IgD-negative memory B cell (primary cell): ENCODE measurements around the gene HPSE2. TPM values are rescaled to one million over a fixed set of nuclear protein-coding genes. Genes with fewer than 3 reads are reported as not detected.

ENCODE experiments used
- H3K27ac Mint-ChIP-seq, 3 donors: one replicate each; pipeline ENCODE4 v1.8.0; 2020 to 2022; ENCODE audit warnings: mild to moderate bottlenecking in 3 of 3, mixed read lengths in 3 of 3, moderate library complexity in 1 of 3
- H3K27me3 Mint-ChIP-seq: one replicate; pipeline ENCODE4 v1.8.0; 2021; ENCODE audit warnings: mixed read lengths
- H3K36me3 Mint-ChIP-seq: one replicate; pipeline ENCODE4 v1.8.0; 2020; ENCODE audit warnings: mild to moderate bottlenecking, mixed read lengths
- H3K4me1 Mint-ChIP-seq, 3 donors: one replicate each; pipeline ENCODE4 v1.8.0; 2020 to 2022; ENCODE audit warnings: mixed read lengths in 3 of 3, mild to moderate bottlenecking in 1 of 3
- H3K4me3 Mint-ChIP-seq, 4 donors: one replicate each; pipeline ENCODE4 v1.8.0; 2020 to 2022; ENCODE audit warnings: mild to moderate bottlenecking in 4 of 4, mixed read lengths in 4 of 4, moderate library complexity in 3 of 4
- H3K9me3 Mint-ChIP-seq, 3 donors: one replicate each; pipeline ENCODE4 v1.8.0; 2020 to 2021; ENCODE audit warnings: mixed read lengths in 3 of 3, mild to moderate bottlenecking in 1 of 3
- polyA plus RNA-seq: library from polyadenylated mRNA; unstranded; fragments of 300-500 nt; fragmentation: Illumina TruSeq; gene quantifications from one replicate; pipeline ENCODE4 v1.2.3, GENCODE V29; 2021

HPSE2 gene
- polyA plus RNA-seq, 1 donor from 2014 or later: not detected

GRCh38 chr10:98449287-98449686, 786.4 kb downstream of the HPSE2 start:
- H3K27ac Mint-ChIP-seq: no peak overlapping the region
- H3K27me3 Mint-ChIP-seq: no peaks in the 10 kb centered on the region
- no peaks in the 10 kb centered on the region for H3K36me3 Mint-ChIP-seq
- peaks cover 24 to 36% (median 28%) of the 10 kb centered on the region in 3 donors for H3K4me1 Mint-ChIP-seq
- H3K4me3 Mint-ChIP-seq: no peak overlapping the region
- H3K9me3 Mint-ChIP-seq: peaks cover 0 to 2% (median 1%) of the 10 kb centered on the region in 3 donors

- H3K27ac Mint-ChIP-seq: peak within 1 kb of the TSS; percentile 98 to 99 (median 98)
- peak within 1 kb of the TSS; percentile 88 to 98 (median 96) for H3K4me3 Mint-ChIP-seq
- H3K36me3 Mint-ChIP-seq: peaks cover 7% of the 10 kb centered on the region
- H3K27me3 Mint-ChIP-seq: no peaks in the 10 kb centered on the region
- peaks cover 0 to 2% (median 1%) of the 10 kb centered on the region in 3 donors for H3K9me3 Mint-ChIP-seq
- peaks cover 38 to 46% (median 41%) of the 10 kb centered on the region in 3 donors for H3K4me1 Mint-ChIP-seq
Measured at GRCh38 chr10:98446661-98447221, 788.9 kb downstream of the HPSE2 start, which contains the start of gene HPS1. HPS1 (minus strand) TSS chr10:98446935; CDS start chr10:98443240, 3,695 bp downstream.

GRCh38 chr10:98446151-98446660, 789.4 kb downstream of the HPSE2 start:
- H3K27me3 Mint-ChIP-seq: no peaks in the 10 kb centered on the region
- H3K9me3 Mint-ChIP-seq: peaks cover 0 to 2% (median 1%) of the 10 kb centered on the region in 3 donors
- peak overlapping the region; percentile 98 to 99 (median 98) for H3K27ac Mint-ChIP-seq
- peaks cover 10% of the 10 kb centered on the region for H3K36me3 Mint-ChIP-seq
- H3K4me1 Mint-ChIP-seq: peaks cover 41 to 50% (median 45%) of the 10 kb centered on the region in 3 donors
- peak overlapping the region; percentile 88 to 98 (median 96) for H3K4me3 Mint-ChIP-seq

DNA sequence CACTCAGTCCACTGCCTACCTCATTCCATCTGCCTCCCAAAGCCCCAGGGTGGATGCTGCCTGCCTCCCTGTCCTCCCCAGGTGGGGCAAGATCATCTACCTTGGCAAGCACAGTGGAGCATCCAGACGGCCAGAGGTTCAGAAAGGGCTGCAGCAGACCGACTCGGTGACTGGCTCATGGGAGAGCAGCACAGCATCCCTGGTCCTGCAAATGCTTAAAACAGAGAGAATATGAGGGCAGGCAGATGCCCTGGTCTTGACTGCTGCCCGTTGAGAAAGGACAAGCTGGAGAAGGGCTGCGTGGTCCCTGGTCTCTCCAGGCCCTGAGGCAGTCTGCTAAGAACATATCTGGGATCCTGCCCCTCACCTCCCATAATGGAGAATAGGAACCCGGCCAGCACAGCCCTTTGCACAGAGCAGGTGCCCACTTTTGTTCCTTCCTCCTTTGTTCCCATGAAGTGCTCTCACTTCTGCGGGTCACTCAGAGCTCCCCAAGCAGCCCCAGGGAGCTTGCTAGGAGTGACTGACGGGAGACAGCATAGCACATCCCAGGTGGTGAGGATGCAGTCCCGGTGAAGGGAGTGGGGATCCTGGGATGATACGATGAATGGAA, 790.3 kb downstream of the HPSE2 start:
- H3K9me3 Mint-ChIP-seq: peaks cover 0 to 2% (median 1%) of the 10 kb centered on the region in 3 donors
- H3K4me3 Mint-ChIP-seq: peak overlapping the region; percentile 88 to 98 (median 96)
- peaks cover 13% of the 10 kb centered on the region for H3K36me3 Mint-ChIP-seq
- peaks cover 41 to 55% (median 46%) of the 10 kb centered on the region in 3 donors for H3K4me1 Mint-ChIP-seq
- peak overlapping the region; percentile 98 to 99 (median 98) for H3K27ac Mint-ChIP-seq
- no peaks in the 10 kb centered on the region for H3K27me3 Mint-ChIP-seq

GRCh38 chr10:98444314-98445006, 791.2 kb downstream of the HPSE2 start:
- Mint-ChIP-seq H3K4me3 (peak overlapping the region in 3 of 4 donors; percentile 38 to 98 (median 45)), H3K4me1 (peaks cover 41 to 55% (median 46%) of the 10 kb centered on the region in 3 donors), H3K27ac (peak overlapping the region; percentile 91 to 99 (median 94)), H3K9me3 (peaks cover 0 to 2% (median 1%) of the 10 kb centered on the region in 3 donors), H3K27me3 (no peaks in the 10 kb centered on the region), H3K36me3 (peaks cover 13% of the 10 kb centered on the region)

- Mint-ChIP-seq H3K4me3 (no peak overlapping the region), H3K36me3 (peaks cover 38% of the 10 kb centered on the region), H3K27ac (peak overlapping the region in 1 of 3 donors; percentile 29), H3K4me1 (peaks cover 14 to 22% (median 18%) of the 10 kb centered on the region in 3 donors), H3K27me3 (no peaks in the 10 kb centered on the region), H3K9me3 (no peaks in the 10 kb centered on the region)
Measured at GRCh38 chr10:98438715-98439114, 796.9 kb downstream of the HPSE2 start.

DNA sequence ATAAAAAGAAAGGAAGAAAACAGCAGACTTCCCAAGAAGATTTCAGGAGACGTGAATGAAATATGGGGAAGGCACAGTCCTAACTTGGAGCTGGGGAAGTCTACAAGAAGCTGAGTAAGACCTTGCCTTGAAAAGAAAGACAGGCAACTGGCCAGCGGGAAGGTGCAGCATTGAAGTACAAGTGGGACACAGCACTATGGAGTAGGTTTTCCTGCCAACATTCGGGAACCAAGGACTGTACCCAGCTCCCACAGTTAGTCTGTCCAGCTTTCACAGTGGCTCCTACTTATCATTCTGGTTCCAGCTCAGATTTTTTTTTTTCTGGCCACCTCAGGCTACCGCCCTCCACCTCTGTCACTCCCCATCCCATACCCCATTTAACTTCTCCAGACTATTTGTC, 798.9 kb downstream of the HPSE2 start:
- peaks cover 3 to 10% (median 9%) of the 10 kb centered on the region in 3 donors for H3K4me1 Mint-ChIP-seq
- H3K4me3 Mint-ChIP-seq: no peak overlapping the region
- peaks cover 0 to 7% (median 2%) of the 10 kb centered on the region in 3 donors for H3K9me3 Mint-ChIP-seq
- H3K27ac Mint-ChIP-seq: peak overlapping the region in 1 of 3 donors; percentile 72
- no peaks in the 10 kb centered on the region for H3K27me3 Mint-ChIP-seq
- H3K36me3 Mint-ChIP-seq: peaks cover 41% of the 10 kb centered on the region

DNA sequence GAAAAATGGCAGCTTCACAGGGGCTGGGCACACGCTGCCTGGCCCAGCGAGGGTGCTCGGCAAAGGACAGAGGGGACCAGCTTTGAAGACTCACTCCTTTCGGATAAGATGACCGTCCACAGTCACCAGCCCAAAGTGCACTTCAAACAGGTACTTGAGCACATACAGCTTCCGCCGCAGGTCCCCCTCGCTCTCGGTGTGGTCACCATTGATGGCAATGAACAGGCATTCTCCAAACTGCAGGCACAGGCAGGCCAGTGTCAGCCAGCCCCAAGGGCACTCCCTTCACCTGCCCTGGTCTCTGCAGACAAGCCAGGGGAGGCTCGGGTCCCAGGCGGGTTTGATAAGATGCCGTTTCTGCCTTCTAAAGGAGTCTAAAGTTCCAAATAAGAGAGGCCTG, 800.5 kb downstream of the HPSE2 start:
- H3K9me3 Mint-ChIP-seq: peaks cover 0 to 7% (median 2%) of the 10 kb centered on the region in 3 donors
- peaks cover 0 to 4% (median 0%) of the 10 kb centered on the region in 3 donors for H3K4me1 Mint-ChIP-seq
- H3K27ac Mint-ChIP-seq: no peak overlapping the region
- H3K27me3 Mint-ChIP-seq: no peaks in the 10 kb centered on the region
- no peak overlapping the region for H3K4me3 Mint-ChIP-seq
- peaks cover 35% of the 10 kb centered on the region for H3K36me3 Mint-ChIP-seq

DNA sequence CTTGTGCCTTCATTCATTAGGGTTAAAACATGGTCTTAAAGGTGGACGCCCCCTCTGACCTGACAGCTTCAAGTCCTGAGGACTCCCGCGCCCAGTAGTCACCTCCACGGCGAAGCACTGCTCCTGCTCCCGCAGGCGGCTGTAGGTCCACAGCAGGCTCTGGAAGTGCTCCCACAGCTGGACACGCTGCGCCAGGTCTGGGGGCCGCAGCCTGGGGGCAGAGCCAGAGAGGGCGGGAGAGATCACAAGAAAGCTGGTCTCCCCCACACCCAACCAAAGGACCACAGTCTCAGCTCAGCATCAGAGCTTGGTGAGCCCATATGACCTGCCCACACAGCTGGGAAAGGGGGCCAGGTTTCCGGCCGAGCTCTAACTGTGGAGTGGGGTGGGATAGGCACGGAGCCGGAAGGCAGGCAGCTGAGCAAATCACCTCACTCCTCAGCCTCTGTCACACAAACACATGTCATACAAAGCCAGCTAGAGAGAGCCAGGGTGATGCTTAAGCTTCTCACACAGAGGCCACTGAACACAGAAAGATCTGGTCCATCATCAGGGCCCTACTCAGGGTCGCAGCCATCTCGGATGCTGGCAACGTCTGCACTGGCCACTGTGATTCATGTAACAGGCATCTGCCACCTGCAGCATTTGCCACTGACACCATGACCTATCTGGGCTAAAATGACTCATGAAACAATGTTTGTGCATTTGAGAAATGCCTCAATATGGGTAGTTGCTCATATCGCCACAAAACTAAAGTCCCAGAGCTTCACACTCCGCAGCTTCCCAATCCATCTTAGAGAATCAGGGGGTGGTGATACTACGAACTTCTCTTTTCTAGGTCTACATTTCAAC, 801.5 kb downstream of the HPSE2 start:
- Mint-ChIP-seq H3K36me3 (peaks cover 35% of the 10 kb centered on the region), H3K4me1 (peaks cover 0 to 4% (median 0%) of the 10 kb centered on the region in 3 donors), H3K27me3 (no peaks in the 10 kb centered on the region), H3K4me3 (no peak overlapping the region), H3K9me3 (peaks cover 0 to 7% (median 2%) of the 10 kb centered on the region in 3 donors), H3K27ac (no peak overlapping the region)

GRCh38 chr10:98433371-98433770, 802.3 kb downstream of the HPSE2 start:
- Mint-ChIP-seq H3K4me3 (no peak overlapping the region), H3K4me1 (peaks cover 0 to 1% (median 0%) of the 10 kb centered on the region in 3 donors), H3K27ac (no peak overlapping the region), H3K9me3 (peaks cover 0 to 7% (median 2%) of the 10 kb centered on the region in 3 donors), H3K36me3 (peaks cover 32% of the 10 kb centered on the region), H3K27me3 (no peaks in the 10 kb centered on the region)

- Mint-ChIP-seq H3K9me3 (peaks cover 0 to 7% (median 2%) of the 10 kb centered on the region in 3 donors), H3K36me3 (peaks cover 28% of the 10 kb centered on the region), H3K27ac (no peak overlapping the region)
Measured at GRCh38 chr10:98432330-98432729, 803.3 kb downstream of the HPSE2 start.

DNA sequence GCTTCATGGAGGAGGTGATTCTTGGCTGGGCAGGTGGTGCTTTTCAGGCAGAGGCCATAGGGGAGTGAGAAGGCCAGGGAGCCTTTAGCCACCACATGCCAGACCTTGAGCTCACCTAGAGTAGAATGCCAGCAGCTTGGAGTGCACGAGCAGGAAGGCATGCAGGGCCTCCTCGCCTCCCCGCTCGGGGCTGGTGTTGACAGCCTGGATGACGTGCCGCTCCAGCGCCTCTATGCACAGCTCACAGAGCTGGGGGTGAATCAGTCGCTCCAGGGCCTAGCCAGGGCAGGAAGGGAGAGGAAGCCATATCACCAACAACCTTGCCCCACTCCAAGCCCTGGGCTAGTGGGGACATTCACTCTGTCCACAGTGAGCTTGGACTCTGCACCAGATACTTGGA, 804.6 kb downstream of the HPSE2 start:
- Mint-ChIP-seq H3K27me3 (no peaks in the 10 kb centered on the region), H3K36me3 (peaks cover 22% of the 10 kb centered on the region), H3K4me1 (no peaks in the 10 kb centered on the region), H3K4me3 (no peak overlapping the region), H3K27ac (peak overlapping the region in 1 of 3 donors; percentile 67), H3K9me3 (peaks cover 0 to 7% (median 2%) of the 10 kb centered on the region in 3 donors)

More at GRCh38 chr10:98432330-98432729, 803.3 kb downstream of the HPSE2 start:
- H3K4me1 Mint-ChIP-seq: no peaks in the 10 kb centered on the region
- no peak overlapping the region for H3K4me3 Mint-ChIP-seq
- H3K27me3 Mint-ChIP-seq: no peaks in the 10 kb centered on the region

DNA sequence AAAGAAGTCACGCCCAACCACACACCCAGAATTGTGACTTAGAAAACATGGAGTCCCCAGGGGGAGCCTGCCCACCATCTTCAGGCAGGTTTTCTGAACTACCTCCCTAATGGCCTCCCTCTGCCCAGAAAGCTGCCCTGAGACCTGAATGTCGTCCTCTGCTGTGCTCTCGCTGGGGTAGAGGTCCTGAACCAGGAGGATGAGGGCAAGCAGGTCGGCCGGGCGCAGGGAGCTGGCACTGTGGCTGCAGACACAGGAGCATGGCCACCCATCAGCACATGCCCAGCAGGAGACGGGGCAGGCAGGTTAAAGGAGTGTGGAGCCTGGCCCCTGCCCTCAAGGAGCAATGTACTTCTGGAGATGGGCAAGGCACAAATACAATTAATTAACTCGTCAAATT, 805.2 kb downstream of the HPSE2 start:
- H3K36me3 Mint-ChIP-seq: peaks cover 19% of the 10 kb centered on the region

More for the DNA sequence above, 805.2 kb downstream of the HPSE2 start:
- Mint-ChIP-seq H3K9me3 (peaks cover 0 to 7% (median 2%) of the 10 kb centered on the region in 3 donors), H3K4me3 (no peak overlapping the region), H3K27me3 (no peaks in the 10 kb centered on the region), H3K4me1 (no peaks in the 10 kb centered on the region), H3K27ac (peak overlapping the region in 1 of 3 donors; percentile 67)
